Measurements from ENCODE around the gene CDC42BPG. TPM values are rescaled to one million over a fixed set of nuclear protein-coding genes. Genes with fewer than 3 reads are reported as not detected.

CDC42BPG gene
- total RNA-seq, 2 donors from 2014 or later = 17.2 to 24.0 TPM

DNA sequence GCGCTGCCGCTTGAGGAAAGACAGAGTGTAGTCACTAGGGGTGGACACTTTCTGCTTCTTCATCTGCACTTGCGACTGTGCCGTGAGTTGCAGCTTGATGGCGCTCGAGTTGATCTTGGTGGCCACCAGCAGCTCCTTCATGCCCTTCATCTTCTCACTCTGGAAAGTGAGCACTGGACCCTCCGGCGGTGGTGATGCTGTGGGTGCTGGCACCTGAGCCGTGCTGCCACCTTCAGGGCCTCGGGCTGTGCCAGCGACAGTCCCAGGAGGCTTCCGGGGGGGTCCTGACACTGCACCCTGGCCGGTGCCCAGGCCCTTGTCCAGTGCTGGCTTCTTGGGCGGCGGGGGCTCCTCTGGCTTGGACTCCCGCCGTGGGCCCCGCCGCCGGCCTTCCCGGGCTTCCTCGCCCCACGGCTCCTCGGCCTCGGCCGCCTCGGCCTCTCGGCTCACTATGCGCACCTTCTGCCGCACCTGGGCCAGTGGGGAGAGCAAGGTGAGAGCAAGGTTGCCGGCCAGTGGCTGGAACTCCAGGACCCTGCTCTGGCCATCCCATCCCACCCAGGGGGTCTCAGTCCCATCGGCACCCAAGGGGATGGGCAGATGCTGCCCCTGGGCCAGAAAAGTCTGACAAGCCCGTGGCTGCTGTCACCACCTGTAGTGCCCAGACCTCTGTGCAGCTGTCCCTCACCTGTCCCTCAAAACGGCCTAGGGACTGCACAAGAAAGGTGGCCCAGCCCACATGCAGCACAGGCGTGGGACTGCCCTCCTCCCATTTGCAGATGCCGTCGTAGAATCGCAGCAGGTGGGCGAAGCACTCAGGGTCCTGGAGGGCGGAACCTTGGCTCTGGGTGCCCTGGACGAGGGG is 39.9 kb downstream of the CDC42BPG start:
- Histone ChIP-seq H3K4me1 (replicated peaks) (peaks cover 7% of the 10 kb centered on the region), H3K4me3 (no peak overlapping the region), H3K36me3 (peaks cover 0 to 4% of the 10 kb centered on the region in 2 donors), H3K9me3 (no peaks in the 10 kb centered on the region), H3K27ac (peak overlapping the region; percentile 77 to 90), H3K27me3 (replicated peaks; ENCODE audit: insufficient read depth) (no peaks in the 10 kb centered on the region)
- TF ChIP-seq, protein P1, sequence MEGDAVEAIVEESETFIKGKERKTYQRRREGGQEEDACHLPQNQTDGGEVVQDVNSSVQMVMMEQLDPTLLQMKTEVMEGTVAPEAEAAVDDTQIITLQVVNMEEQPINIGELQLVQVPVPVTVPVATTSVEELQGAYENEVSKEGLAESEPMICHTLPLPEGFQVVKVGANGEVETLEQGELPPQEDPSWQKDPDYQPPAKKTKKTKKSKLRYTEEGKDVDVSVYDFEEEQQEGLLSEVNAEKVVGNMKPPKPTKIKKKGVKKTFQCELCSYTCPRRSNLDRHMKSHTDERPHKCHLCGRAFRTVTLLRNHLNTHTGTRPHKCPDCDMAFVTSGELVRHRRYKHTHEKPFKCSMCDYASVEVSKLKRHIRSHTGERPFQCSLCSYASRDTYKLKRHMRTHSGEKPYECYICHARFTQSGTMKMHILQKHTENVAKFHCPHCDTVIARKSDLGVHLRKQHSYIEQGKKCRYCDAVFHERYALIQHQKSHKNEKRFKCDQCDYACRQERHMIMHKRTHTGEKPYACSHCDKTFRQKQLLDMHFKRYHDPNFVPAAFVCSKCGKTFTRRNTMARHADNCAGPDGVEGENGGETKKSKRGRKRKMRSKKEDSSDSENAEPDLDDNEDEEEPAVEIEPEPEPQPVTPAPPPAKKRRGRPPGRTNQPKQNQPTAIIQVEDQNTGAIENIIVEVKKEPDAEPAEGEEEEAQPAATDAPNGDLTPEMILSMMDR (IDR thresholded peaks at IDR 0.05) = no peak
- TF ChIP-seq POLR2A (IDR thresholded peaks at IDR 0.05) (no peak), POLR2AphosphoS5 (IDR thresholded peaks at IDR 0.05) (no peak)
- intact Hi-C loops (cut with DNase I) = no loop called here
- WGBS = 92% methylated on average over 35 of the region's 41 CpGs
- no peak for DNase-seq (ENCODE audit: low spot score)

DNA sequence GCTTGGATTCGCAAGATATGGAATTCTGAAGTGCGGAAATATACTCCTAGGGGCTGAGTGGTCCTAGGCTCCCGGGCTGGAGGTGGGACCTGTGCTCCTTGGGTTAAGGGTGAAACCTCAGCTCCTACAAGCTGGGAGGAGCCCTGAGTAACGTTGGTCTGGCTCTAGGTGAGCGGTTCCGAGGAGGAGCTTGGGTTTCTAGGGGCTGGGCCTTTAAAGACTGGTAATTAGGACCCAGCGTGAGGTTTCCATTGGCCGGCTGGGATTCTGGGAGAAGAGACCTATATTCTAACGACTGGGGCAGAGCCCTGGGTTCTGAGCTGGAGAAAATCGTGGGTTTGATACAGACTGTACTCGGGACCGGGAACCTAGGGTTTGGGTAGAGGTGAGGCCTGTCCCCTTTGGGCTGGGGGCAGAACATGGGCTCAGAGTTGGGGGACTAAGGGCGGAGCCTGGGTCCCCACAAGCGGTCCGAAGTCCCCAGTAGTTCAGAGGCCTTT is 40.6 kb downstream of the CDC42BPG start:
- Histone ChIP-seq H3K27me3 (replicated peaks; ENCODE audit: insufficient read depth) (no peaks in the 10 kb centered on the region), H3K36me3 (peaks cover 0 to 4% of the 10 kb centered on the region in 2 donors), H3K27ac (peak overlapping the region; percentile 77 to 90), H3K4me1 (replicated peaks) (peaks cover 7% of the 10 kb centered on the region), H3K4me3 (peak overlapping the region; percentile 57 to 58), H3K9me3 (no peaks in the 10 kb centered on the region)
- intact Hi-C loops (cut with DNase I) = loop anchor here (2.0 kb wide), 1 partner anchor 29 kb away; no protein-coding TSS in a partner anchor
- TF ChIP-seq, protein P1 (IDR thresholded peaks at IDR 0.05) = no peak
- TF ChIP-seq POLR2AphosphoS5 (IDR thresholded peaks at IDR 0.05) (no peak), POLR2A (IDR thresholded peaks at IDR 0.05) (no peak)
- 36% methylated on average over 15 of the region's 15 CpGs for WGBS
- no peak for DNase-seq (ENCODE audit: low spot score)

DNA sequence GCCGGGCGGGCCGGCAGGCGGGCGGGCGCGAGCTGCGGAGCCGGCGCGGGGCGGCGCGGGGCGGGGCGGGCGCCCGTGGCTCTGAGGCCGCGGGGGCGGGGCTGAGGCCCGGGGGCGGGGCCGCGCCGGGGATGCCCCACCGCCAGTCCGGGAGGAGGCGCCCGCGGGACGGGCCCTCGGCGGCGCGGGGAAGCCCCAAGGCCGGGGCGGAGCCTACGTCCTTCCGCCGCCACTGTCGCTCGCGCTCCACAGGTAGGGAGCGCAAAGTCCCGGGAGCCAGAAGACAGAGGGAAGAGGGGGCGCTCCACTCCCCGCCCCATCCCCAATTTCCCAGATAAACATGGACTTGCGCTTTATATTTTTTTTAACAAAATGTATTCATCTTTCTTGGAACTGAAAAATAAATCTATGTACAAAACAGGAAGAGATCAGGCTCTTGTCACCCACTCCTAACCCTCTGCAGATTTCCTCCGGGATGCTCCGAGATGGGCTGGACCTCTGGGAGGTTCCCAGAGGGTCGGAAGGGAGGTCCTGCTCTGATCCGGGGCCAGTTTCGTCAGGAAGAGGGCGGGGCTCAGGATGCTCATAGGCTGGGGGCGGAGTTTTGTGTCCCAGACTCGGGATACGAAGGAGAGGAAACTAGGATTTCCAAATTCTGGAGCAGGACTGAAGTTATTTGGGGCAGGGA is 41.2 kb downstream of the CDC42BPG start, which contains the start of gene MAP4K2:
Gene MAP4K2, minus strand, starts transcription at position 57 of the 688 bp plus-strand sequence. CDS start 65 bp downstream, outside the sequence.
- under 1% methylated on average over 40 of the region's 58 CpGs for WGBS
- Histone ChIP-seq H3K9me3 (no peaks in the 10 kb centered on the region), H3K4me3 (peak within 1 kb of the TSS; percentile 57 to 58), H3K27ac (peak within 1 kb of the TSS; percentile 83 to 90), H3K27me3 (replicated peaks; ENCODE audit: insufficient read depth) (no peaks in the 10 kb centered on the region), H3K4me1 (replicated peaks) (peaks cover 7% of the 10 kb centered on the region), H3K36me3 (peaks cover 0 to 4% of the 10 kb centered on the region in 2 donors)
- intact Hi-C loops (cut with DNase I) = loop anchor here (2.0 kb wide), 1 partner anchor 29 kb away; no protein-coding TSS in a partner anchor
- TF ChIP-seq POLR2A (IDR thresholded peaks at IDR 0.05) = no peak
- peak; percentile 43 for TF ChIP-seq POLR2AphosphoS5 (IDR thresholded peaks at IDR 0.05)
- TF ChIP-seq, protein P1 (IDR thresholded peaks at IDR 0.05) = peak in 1 of 4 experiments; percentile 40
- DNase-seq (ENCODE audit: low spot score) = peak; percentile 87

DNA sequence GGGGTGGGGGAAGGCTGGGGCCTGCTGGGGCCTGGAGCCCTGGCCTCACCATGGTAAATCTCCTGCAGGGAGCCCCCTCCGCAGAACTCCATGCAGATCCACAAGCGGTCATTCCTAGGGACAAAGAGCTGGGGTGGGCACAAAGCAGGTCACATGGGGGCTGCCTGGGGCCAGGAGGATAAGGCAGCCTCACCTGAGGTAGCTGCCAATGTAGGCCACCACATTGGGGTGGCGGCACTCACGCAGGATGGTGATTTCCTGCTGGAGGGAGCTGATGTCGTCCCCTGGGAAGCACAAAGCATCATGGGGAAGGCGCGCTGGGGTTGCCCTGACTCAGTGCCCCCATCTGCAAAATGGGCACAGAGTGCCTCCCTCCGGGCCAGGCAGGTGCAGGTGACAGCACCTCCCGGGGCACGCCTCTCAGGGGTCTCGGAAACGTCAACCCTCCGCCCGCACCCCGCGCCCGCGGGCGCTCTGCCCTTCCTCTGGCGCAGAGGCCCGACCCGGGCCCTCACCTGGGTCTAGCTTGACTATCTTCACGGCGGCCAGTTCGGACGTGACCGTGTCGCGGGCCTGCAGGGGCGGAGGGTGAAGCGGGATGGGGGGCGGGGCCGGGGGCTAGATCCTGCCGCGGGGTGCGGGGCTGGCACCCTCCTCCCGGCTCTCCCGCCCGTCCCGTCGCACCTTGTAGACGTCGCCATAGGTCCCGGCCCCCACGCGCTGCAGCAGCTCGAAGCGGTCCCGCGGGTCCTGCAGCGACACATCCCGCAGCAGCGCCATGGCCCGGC is 41.9 kb downstream of the CDC42BPG start:
- peak overlapping the region; percentile 78 to 83 for H3K27ac ChIP-seq
- no peaks in the 10 kb centered on the region for H3K9me3 ChIP-seq
- peaks cover 0 to 4% of the 10 kb centered on the region in 2 donors for H3K36me3 ChIP-seq
- H3K4me1 ChIP-seq (replicated peaks) = peaks cover 7% of the 10 kb centered on the region
- DNase-seq (ENCODE audit: low spot score) = no peak
- TF ChIP-seq POLR2A (IDR thresholded peaks at IDR 0.05) = no peak
- TF ChIP-seq POLR2AphosphoS5 (IDR thresholded peaks at IDR 0.05) = no peak
- TF ChIP-seq, protein P1 (IDR thresholded peaks at IDR 0.05) = no peak
- no peaks in the 10 kb centered on the region for H3K27me3 ChIP-seq (replicated peaks; ENCODE audit: insufficient read depth)
- 16% methylated on average over 32 of the region's 54 CpGs for WGBS
- peak overlapping the region; percentile 57 to 58 for H3K4me3 ChIP-seq
- intact Hi-C loops (cut with DNase I) = loop anchor here (2.0 kb wide), 1 partner anchor 28 kb away; no protein-coding TSS in a partner anchor
